GM15510 (cell line): ENCODE data around the gene LCN15.

Experiments
- POLR2A ChIP-seq: IDR thresholded peaks from 3 replicates; pipeline ENCODE4 v1.6.1; 2011; ENCODE audit warnings: borderline replicate concordance; ENCODE audit not compliant: insufficient read length; ENCODE audit errors: extremely low read depth

LCN15 gene

GRCh38 chr9:136761545-136761981 is 2.8 kb downstream of the LCN15 start:
- TF ChIP-seq POLR2A = no peak

DNA sequence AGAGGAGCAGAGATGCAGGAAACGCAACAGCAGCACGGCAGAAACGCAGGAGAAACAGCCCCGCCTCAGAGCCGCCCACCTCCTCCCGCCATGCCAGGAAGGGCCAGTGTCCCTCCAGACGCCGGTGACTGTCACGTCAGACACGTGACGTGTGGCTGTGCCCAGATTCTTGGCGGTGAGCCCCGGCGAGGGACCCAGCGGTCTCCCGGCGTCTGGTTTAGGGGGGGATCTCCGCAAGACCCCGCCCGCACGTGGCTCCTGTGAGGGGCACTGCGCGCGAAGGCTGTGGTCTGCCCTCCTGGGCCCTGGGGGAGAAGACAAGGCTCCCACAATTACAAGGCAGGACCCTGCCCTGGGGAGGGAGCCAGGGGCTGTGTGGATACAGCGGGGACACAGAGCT is 3.9 kb downstream of the LCN15 start:
- TF ChIP-seq POLR2A = no peak

GRCh38 chr9:136759436-136760325 is 4.6 kb downstream of the LCN15 start:
- no peak for TF ChIP-seq POLR2A

GRCh38 chr9:136759001-136759400 is 5.3 kb downstream of the LCN15 start:
- no peak for TF ChIP-seq POLR2A

DNA sequence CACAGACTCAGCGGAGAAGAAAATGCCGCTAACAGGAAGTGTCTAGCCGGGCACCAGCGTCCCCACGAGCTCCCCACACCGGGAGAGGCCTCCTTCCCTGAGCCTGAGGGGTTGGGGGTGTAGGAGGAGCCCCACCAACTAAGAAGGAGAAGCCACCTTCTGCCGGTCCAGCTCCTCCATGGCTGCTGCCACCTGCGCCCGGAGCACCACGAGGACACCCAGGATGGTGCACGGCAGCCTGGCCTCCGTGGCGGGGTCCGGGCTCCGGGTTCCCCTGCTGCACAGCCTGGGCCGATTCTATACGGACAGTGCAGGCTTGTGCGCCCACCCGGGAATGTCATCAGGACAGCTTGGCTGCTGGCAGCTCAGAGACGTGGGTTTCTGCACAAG is 6.6 kb downstream of the LCN15 start:
- no peak for TF ChIP-seq POLR2A

DNA sequence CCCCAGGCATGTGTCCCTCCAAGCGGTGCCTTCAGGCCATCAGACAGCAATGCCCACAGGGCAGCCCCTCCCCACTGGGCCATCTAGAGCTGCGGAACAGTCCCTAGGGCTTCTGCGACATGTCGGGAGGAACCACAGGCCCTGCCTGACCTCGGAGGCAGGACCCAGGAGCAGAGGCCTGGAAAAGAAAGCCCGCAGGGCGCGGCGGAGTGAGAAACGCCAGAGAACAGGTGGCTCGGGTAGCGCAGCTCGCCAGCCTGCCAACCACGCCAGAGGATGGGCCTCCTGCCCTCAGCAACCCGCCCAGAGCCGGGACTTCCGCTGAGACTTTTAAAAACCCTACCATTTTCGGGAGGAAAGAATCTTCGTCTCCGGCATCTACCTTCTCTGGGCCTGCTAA is 7.0 kb downstream of the LCN15 start:
- no peak for TF ChIP-seq POLR2A

GRCh38 chr9:136756836-136757235 is 7.5 kb downstream of the LCN15 start:
- TF ChIP-seq POLR2A = no peak

GRCh38 chr9:136756134-136756438 is 8.2 kb downstream of the LCN15 start:
- TF ChIP-seq POLR2A = no peak

- TF ChIP-seq POLR2A = no peak
Measured at GRCh38 chr9:136754626-136755301, 9.6 kb downstream of the LCN15 start.

DNA sequence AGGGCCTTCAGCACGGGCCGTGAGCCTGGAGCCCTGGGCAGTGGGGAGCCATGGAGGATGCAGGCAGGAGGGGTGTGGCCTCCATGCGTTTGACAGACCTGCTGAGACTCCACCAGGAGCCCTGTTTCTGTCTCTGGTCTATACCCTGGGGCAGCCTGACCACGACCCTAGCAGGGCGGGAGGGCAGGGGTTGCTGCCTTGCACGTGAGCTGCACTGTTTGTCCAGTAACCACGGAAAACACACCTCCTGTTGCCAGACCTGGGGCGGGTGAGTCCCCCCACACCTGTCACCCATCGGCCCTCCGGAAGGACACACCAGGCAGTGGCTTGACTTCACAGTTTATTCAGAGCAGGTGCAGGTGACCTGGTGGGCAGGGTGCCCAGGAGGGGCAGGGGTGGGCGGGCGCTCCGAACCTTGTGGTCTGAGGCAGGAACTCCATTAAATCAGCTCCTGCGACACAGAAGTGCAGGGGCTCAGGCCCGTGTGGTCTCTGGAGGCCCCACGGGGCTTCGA is 10.2 kb downstream of the LCN15 start:
- no peak for TF ChIP-seq POLR2A

DNA sequence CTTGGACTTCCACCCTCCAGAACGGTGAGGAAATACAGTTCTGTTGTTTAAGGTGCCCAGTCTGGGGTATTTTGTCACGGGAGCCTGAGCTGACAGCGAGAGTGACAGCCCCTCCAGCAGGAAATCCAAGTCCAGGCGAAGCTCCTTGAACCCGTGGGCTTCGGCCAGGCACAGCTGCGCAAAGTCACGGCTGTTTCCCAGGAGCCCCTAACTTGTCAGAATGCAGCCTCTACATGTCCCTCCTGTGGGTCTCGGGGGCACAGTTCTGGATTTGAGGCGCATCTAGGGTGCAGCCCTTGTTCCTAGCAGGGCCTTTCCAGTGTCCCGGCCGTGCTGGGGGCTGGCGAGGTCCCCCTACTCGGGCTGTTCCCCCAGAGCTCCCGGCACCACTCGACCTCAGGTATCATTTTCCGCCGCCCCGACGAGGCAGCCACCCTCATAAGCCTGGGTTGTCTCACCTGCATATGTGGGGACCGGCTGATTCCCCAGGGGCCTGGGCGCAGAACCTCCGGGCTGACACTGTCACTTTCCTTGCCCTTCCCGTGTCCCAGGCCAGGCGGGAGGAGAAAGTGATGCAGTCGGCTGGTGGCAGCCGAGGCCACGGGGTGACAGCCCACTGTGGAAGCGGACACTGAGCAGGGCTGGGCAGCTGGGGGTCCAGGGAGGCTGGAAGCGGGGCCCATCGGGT is 10.8 kb downstream of the LCN15 start:
- TF ChIP-seq POLR2A = no peak

DNA sequence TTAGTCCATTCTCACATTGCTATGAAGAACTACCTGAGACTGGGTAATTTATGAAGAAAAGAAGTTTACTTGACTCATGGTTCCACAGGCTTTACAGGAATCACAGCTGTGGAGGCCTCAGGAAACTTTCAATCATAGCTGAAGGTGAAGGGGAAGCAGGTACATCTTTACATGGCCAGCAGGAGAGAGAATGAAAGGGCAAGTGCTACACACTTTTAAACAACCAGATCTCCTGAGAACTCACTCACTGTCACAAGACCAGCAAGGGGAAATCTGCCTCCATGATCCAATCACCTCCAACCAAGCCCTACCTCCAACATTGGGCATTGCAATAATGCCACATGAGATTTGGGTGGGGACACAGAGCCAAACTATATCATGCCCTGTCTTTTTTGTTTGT is 12.5 kb downstream of the LCN15 start:
- TF ChIP-seq POLR2A = no peak

- no peak for TF ChIP-seq POLR2A
Measured at GRCh38 chr9:136751244-136751643, 13.1 kb downstream of the LCN15 start.

- no peak for TF ChIP-seq POLR2A
Measured at GRCh38 chr9:136750526-136750925, 13.8 kb downstream of the LCN15 start.
